NB4 (cell line): ENCODE results near the gene NTRK2.

ENCODE experiments used
- DNase-seq: peaks from one replicate; pipeline ENCODE4 v3.0.0; 2010; ENCODE audit warnings: low read depth
- H3K4me3 ChIP-seq: one replicate; pipeline ENCODE4 v1.5.1; 2011; ENCODE audit warnings: mild to moderate bottlenecking, low read depth, low read length, moderate library complexity
- MYC ChIP-seq: IDR thresholded peaks from 2 replicates; pipeline ENCODE4 v1.6.1; 2011; ENCODE audit warnings: low read depth, low read length
- POLR2A ChIP-seq: IDR thresholded peaks from 2 replicates; pipeline ENCODE4 v1.6.1; 2011; ENCODE audit warnings: mild to moderate bottlenecking; ENCODE audit not compliant: insufficient read length; ENCODE audit errors: extremely low read depth
- TF ChIP-seq, protein P1 (sequence below): IDR thresholded peaks from 2 replicates; pipeline ENCODE4 v1.6.1; 2011; ENCODE audit warnings: low read depth, low read length
- TF ChIP-seq, protein P2 (sequence below): IDR thresholded peaks from one replicate; pipeline ENCODE4 v1.5.1; 2012; ENCODE audit warnings: low read depth, low read length

NTRK2 gene

DNA sequence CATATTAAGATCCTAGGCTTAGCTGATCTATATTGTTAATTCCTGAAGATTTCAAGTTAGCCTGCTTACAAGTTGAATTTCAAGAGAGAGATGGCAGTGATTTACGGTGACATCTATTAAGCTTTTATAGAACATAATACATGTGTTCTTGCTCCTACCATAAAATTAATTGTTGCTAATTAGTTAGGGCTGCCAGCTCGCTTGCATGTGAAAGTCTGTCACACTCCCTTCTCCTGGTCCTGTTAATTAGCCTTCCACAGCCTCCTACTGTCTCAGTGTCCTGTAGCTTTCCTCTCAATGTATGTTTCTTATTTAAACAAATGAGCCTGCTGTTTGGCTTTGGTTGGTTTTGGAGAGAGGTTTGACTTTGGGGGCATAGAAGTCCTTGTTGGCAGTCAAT, 247.2 kb downstream of the NTRK2 start:
- no peak overlapping the region for H3K4me3 ChIP-seq
- TF ChIP-seq, protein P1, sequence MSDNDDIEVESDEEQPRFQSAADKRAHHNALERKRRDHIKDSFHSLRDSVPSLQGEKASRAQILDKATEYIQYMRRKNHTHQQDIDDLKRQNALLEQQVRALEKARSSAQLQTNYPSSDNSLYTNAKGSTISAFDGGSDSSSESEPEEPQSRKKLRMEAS, result no peak
- TF ChIP-seq POLR2A (no peak), MYC (no peak)
- TF ChIP-seq, protein P2, sequence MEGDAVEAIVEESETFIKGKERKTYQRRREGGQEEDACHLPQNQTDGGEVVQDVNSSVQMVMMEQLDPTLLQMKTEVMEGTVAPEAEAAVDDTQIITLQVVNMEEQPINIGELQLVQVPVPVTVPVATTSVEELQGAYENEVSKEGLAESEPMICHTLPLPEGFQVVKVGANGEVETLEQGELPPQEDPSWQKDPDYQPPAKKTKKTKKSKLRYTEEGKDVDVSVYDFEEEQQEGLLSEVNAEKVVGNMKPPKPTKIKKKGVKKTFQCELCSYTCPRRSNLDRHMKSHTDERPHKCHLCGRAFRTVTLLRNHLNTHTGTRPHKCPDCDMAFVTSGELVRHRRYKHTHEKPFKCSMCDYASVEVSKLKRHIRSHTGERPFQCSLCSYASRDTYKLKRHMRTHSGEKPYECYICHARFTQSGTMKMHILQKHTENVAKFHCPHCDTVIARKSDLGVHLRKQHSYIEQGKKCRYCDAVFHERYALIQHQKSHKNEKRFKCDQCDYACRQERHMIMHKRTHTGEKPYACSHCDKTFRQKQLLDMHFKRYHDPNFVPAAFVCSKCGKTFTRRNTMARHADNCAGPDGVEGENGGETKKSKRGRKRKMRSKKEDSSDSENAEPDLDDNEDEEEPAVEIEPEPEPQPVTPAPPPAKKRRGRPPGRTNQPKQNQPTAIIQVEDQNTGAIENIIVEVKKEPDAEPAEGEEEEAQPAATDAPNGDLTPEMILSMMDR, result no peak
- no peak for DNase-seq

DNA sequence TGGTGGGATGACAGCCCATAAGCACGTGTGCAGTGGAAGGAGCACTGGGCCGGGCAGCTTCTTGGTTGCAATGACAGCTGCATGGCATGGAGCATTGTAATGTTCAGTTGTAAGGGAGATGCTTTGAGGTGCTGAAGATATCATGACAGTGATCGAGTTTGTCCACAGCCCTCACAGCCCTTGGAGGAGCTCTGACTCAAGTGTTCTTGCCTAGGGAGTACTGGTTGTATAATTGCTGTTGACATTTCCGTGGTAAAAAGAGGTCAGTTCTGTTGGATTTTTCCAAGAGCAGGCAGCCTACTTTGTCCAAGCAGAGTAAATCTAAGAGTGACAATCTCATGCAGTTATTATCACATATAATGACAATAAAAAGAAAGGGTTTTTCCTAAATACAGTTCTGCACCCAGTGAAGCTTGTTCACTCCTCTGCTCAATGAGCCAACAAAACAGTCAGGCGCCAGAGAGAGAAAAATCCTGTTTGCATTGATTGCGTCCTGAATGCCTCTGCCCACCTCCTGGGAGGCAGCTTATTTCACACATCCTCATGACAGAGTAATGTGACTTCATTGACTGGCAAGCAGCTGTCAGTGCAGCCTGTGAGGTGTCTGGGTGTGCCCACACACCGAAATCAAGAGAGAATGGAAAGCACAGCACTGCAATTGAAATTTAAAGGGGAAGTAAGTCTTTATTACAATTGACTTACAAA, 248.0 kb downstream of the NTRK2 start:
- H3K4me3 ChIP-seq, result no peak overlapping the region
- TF ChIP-seq POLR2A (no peak), MYC (no peak)
- TF ChIP-seq, protein P1, result no peak

DNA sequence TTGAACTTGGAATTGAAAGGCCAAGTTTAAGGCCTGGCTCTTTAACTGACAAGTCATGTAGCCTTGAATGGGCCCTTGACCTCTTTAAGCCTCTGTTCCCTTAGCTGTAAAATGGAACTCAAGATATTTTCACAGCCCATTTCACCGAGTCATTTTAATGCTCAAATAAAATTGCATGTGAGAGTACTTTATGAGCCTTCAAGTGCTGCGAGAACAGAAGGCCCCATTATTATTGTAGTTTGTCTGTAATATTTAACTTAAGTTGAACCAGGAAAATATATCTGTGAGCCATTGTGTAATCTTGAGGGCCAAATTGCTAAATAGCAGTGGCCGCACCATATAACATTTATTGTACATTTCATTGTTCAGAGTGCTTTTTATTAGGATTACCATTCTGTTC, 249.9 kb downstream of the NTRK2 start:
- TF ChIP-seq, protein P2, result no peak
- TF ChIP-seq POLR2A (no peak), MYC (no peak)
- TF ChIP-seq, protein P1, result no peak
- no peak overlapping the region for H3K4me3 ChIP-seq
- no peak for DNase-seq

More for the DNA sequence above, 248.0 kb downstream of the NTRK2 start:
- DNase-seq, result no peak

DNA sequence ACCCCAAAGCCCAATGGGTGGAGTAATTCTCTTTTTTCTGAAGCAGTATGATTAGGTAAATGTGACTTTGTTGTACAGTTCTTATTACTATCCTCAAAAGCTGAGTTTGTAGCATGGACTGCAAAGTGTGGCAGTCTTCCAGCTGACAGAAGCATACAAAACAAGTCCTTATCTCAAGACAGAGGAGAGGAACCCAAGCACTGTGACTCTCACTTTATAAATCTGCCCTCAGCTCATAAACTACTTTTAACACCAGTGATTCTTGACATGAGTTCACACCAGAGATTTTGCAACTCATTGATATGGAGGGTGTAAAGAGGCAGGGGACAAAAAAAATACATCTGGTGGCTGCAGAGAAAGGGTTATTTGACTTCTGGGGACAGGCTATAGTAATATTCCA, 251.6 kb downstream of the NTRK2 start:
- DNase-seq, result no peak
- TF ChIP-seq MYC (no peak), POLR2A (no peak)
- TF ChIP-seq, protein P2, result no peak
- TF ChIP-seq, protein P1, result no peak
- no peak overlapping the region for H3K4me3 ChIP-seq

DNA sequence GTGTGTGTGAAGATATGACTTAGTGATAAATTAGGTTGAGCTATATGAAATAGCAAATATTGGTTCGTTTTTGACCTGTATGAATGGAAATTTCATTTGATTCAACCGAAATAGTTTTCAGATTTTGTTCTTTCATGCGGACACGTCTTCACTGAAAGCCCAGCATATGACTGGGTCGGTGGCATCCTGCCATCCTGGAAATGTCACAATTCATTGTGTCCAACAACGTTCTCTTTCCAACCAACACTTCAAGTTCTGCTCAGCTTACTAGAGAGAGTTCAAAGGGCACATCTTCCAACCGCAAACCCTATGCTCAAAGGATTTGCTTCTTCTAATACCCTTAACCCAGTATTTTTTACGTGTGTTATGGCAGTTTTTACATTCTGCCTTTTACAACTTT, 252.5 kb downstream of the NTRK2 start:
- no peak for DNase-seq
- TF ChIP-seq, protein P2, result no peak
- TF ChIP-seq MYC (no peak), POLR2A (no peak)
- TF ChIP-seq, protein P1, result no peak
- no peak overlapping the region for H3K4me3 ChIP-seq

DNA sequence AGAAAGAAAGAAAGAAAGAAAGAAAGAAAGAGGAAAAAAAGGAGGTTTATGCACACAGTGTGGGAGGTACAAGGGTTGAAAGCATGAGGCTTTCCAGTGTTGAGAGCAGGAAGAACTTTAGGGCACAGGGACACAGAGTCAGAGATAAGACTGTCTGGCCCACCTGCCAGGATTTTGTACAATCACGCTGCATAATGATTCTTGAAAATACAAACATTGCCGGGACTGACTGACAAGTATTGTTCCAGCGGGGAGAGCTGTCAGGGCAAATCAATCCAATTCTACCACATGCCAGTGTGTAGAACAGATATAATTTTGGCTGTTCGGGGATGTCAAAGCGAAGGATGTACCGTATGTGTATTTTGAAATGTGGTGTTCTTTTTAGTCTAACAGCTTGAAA, 254.7 kb downstream of the NTRK2 start:
- DNase-seq, result no peak
- H3K4me3 ChIP-seq, result no peak overlapping the region
- TF ChIP-seq MYC, result no peak
